Neuronal stem cell (in vitro differentiated cells): ENCODE data around the gene SERINC3.

Experiments
- DNase-seq: peaks from one replicate; pipeline ENCODE4 v3.0.0-alpha.2; 2013; ENCODE audit warnings: low spot score
- H2AFZ ChIP-seq: one replicate; pipeline ENCODE4 v1.6.1; 2013; ENCODE audit warnings: mild to moderate bottlenecking, low read length, inconsistent platforms
- H2AK5ac ChIP-seq: 2 replicates; pipeline ENCODE4 v1.6.1; 2013; ENCODE audit warnings: low read depth, mild to moderate bottlenecking, inconsistent platforms, low read length, moderate library complexity, mixed read lengths
- H2BK120ac ChIP-seq: 2 replicates; pipeline ENCODE4 v1.6.1; 2013; ENCODE audit warnings: low read depth, mild to moderate bottlenecking, inconsistent platforms, low read length, moderate library complexity, mixed read lengths
- H2BK12ac ChIP-seq: one replicate; pipeline ENCODE4 v1.6.1; 2013; ENCODE audit warnings: low read length, inconsistent platforms
- H2BK15ac ChIP-seq: 2 replicates; pipeline ENCODE4 v1.6.1; 2013; ENCODE audit warnings: mild to moderate bottlenecking, low read length, inconsistent platforms, mixed read lengths
- H2BK5ac ChIP-seq: one replicate; pipeline ENCODE4 v1.6.1; 2013; ENCODE audit warnings: inconsistent platforms, mild to moderate bottlenecking, low read length, moderate library complexity
- H3K14ac ChIP-seq: one replicate; pipeline ENCODE4 v1.6.1; 2013; ENCODE audit warnings: low read length, inconsistent platforms
- H3K18ac ChIP-seq: 2 replicates; pipeline ENCODE4 v1.6.1; 2013; ENCODE audit warnings: low read length, inconsistent platforms
- H3K23ac ChIP-seq: 2 replicates; pipeline ENCODE4 v1.6.1; 2013; ENCODE audit warnings: low read depth, mild to moderate bottlenecking, mixed read lengths, low read length, inconsistent platforms; ENCODE audit not compliant: poor library complexity
- H3K27ac ChIP-seq: replicated peaks from 3 replicates; pipeline ENCODE4 v1.5.1; 2013; ENCODE audit warnings: low read length, inconsistent platforms
- H3K27me3 ChIP-seq, 3 experiments: 2 replicates each; pipeline ENCODE4 v1.6.1; 2013; ENCODE audit warnings: low read length in 3 of 3, mild to moderate bottlenecking in 2 of 3, inconsistent platforms in 1 of 3, low read depth in 1 of 3, mixed read lengths in 1 of 3, moderate library complexity in 1 of 3; ENCODE audit not compliant: control insufficient read depth in 3 of 3, insufficient read depth in 3 of 3
- H3K36me3 ChIP-seq, 2 donors: replicated peaks in 1 of 2; 2 replicates each; pipeline ENCODE4 v1.6.1; 2013; ENCODE audit warnings: low read length in 2 of 2; ENCODE audit not compliant: control insufficient read depth in 2 of 2, insufficient read depth in 2 of 2
- H3K4ac ChIP-seq: 2 replicates; pipeline ENCODE4 v1.6.1; 2013; ENCODE audit warnings: inconsistent platforms, mild to moderate bottlenecking, low read length, moderate library complexity
- H3K4me1 ChIP-seq, 2 donors: 1 replicate in 1 of 2; 2 replicates in 1 of 2; pipeline ENCODE4 v1.6.1; 2013; ENCODE audit warnings: low read length in 2 of 2, low read depth in 1 of 2; ENCODE audit not compliant: control insufficient read depth in 2 of 2, insufficient read depth in 1 of 2
- H3K4me2 ChIP-seq: one replicate; pipeline ENCODE4 v1.6.1; 2013; ENCODE audit warnings: mild to moderate bottlenecking, low read length, inconsistent platforms; ENCODE audit not compliant: insufficient read depth, poor library complexity, severe bottlenecking
- H3K4me3 ChIP-seq, 2 donors: 2 replicates each; pipeline ENCODE4 v1.5.1; 2013; ENCODE audit warnings: low read length in 2 of 2, mild to moderate bottlenecking in 2 of 2, inconsistent platforms in 1 of 2, moderate library complexity in 1 of 2
- H3K79me1 ChIP-seq: one replicate; pipeline ENCODE4 v1.6.1; 2013; ENCODE audit warnings: low read depth, mild to moderate bottlenecking, inconsistent platforms, low read length, moderate library complexity
- H3K9ac ChIP-seq: one replicate; pipeline ENCODE4 v1.6.1; 2013; ENCODE audit warnings: mild to moderate bottlenecking, low read depth, low read length, inconsistent platforms; ENCODE audit not compliant: poor library complexity
- H3K9me3 ChIP-seq, 2 donors: replicated peaks in 1 of 2; 2 replicates each; pipeline versions ENCODE3 to v1.6.1; 2013; ENCODE audit warnings: low read length in 2 of 2, mild to moderate bottlenecking in 2 of 2, inconsistent platforms in 1 of 2, low read depth in 1 of 2, mixed read lengths in 1 of 2, moderate library complexity in 1 of 2; ENCODE audit not compliant: control insufficient read depth in 2 of 2, insufficient read depth in 1 of 2
- H4K8ac ChIP-seq: one replicate; pipeline ENCODE4 v1.6.1; 2013; ENCODE audit warnings: low read depth, mild to moderate bottlenecking, inconsistent platforms, low read length, moderate library complexity
- H4K91ac ChIP-seq: one replicate; pipeline ENCODE4 v1.6.1; 2013; ENCODE audit warnings: low read length, low read depth, mild to moderate bottlenecking, inconsistent platforms; ENCODE audit not compliant: poor library complexity
- WGBS, 2 donors: extraction: QIAGEN DNeasy Blood & Tissue Kit; methylation state at CpG; one replicate each; pipeline ENCODE4 v1.1.7; 2013; ENCODE audit warnings: missing lambda C conversion rate in 2 of 2, mixed read lengths in 1 of 2; ENCODE audit not compliant: insufficient read length in 2 of 2, insufficient replicate concordance in 1 of 2; ENCODE audit errors: extremely low coverage in 2 of 2; 5-methylcytosine and 5-hydroxymethylcytosine counted together

Gene SERINC3

GRCh38 chr20:44461142-44461802 is 60.6 kb downstream of the SERINC3 start:
- Histone ChIP-seq H2AFZ (no peak overlapping the region), H3K79me1 (no peaks in the 10 kb centered on the region), H3K36me3 (no peaks in the 10 kb centered on the region), H3K4me3 (no peak overlapping the region), H4K8ac (no peak overlapping the region), H3K9me3 (no peaks in the 10 kb centered on the region), H4K91ac (no peak overlapping the region), H3K4me2 (no peak overlapping the region), H2BK12ac (no peak overlapping the region), H3K4me1 (no peaks in the 10 kb centered on the region), H3K14ac (no peak overlapping the region), H3K4ac (no peak overlapping the region), H3K27me3 (peaks cover 0 to 7% (median 0%) of the 10 kb centered on the region in 3 experiments), H2AK5ac (no peak overlapping the region), H3K27ac (no peak overlapping the region), H3K18ac (no peak overlapping the region), H2BK120ac (no peak overlapping the region), H2BK15ac (no peak overlapping the region), H2BK5ac (no peak overlapping the region), H3K23ac (no peak overlapping the region), H3K9ac (no peak overlapping the region)
- no CpG with 5 or more reads among the region's 6 CpGs for WGBS, 2 donors
- DNase-seq, result no peak

DNA sequence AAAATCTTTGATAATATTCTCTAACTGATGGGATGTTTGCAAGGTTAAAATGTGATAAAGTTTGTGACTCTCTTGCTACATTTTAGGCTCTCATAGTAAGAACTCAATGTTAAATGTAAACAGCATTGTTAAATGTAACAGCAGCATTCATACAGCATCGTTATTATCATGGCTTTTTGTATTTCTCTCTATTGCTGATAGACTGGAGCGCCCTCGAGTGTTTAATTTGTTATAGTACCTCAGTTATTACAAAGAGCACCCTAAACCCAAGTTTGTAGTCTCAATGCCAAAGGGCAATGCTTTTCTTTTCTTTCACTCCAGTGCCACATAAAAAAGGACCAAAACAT is 61.1 kb downstream of the SERINC3 start:
- H3K27me3 ChIP-seq, result peaks cover 0 to 7% (median 0%) of the 10 kb centered on the region in 3 experiments
- no peak overlapping the region for H3K18ac ChIP-seq
- H3K4me2 ChIP-seq, result no peak overlapping the region
- no peak overlapping the region for H3K23ac ChIP-seq
- no peak overlapping the region for H2BK120ac ChIP-seq
- no peaks in the 10 kb centered on the region for H3K79me1 ChIP-seq
- H2BK15ac ChIP-seq, result no peak overlapping the region
- H2AK5ac ChIP-seq, result no peak overlapping the region
- no peak overlapping the region for H3K4me3 ChIP-seq
- no peaks in the 10 kb centered on the region for H3K36me3 ChIP-seq
- DNase-seq, result no peak
- H4K8ac ChIP-seq, result no peak overlapping the region
- no peak overlapping the region for H3K14ac ChIP-seq
- H3K9me3 ChIP-seq, result no peaks in the 10 kb centered on the region
- no peak overlapping the region for H3K27ac ChIP-seq
- no peak overlapping the region for H2BK12ac ChIP-seq
- H4K91ac ChIP-seq, result no peak overlapping the region
- no peak overlapping the region for H2AFZ ChIP-seq
- no peaks in the 10 kb centered on the region for H3K4me1 ChIP-seq
- H2BK5ac ChIP-seq, result no peak overlapping the region
- no CpG with 5 or more reads among the region's 3 CpGs for WGBS, 2 donors
- H3K9ac ChIP-seq, result no peak overlapping the region
- no peak overlapping the region for H3K4ac ChIP-seq

- H3K4me1 ChIP-seq, result no peaks in the 10 kb centered on the region
- no peak overlapping the region for H2BK15ac ChIP-seq
- no peak overlapping the region for H3K4ac ChIP-seq
- H3K4me2 ChIP-seq, result no peak overlapping the region
- H2BK5ac ChIP-seq, result no peak overlapping the region
- no peaks in the 10 kb centered on the region for H3K36me3 ChIP-seq
- no peak overlapping the region for H3K23ac ChIP-seq
- H3K9me3 ChIP-seq, result no peaks in the 10 kb centered on the region
- no peaks in the 10 kb centered on the region for H3K27me3 ChIP-seq
- H2BK120ac ChIP-seq, result no peak overlapping the region
- no peaks in the 10 kb centered on the region for H3K79me1 ChIP-seq
- no peak overlapping the region for H4K91ac ChIP-seq
- no peak overlapping the region for H3K9ac ChIP-seq
- H3K27ac ChIP-seq, result no peak overlapping the region
- H2AFZ ChIP-seq, result no peak overlapping the region
- H4K8ac ChIP-seq, result no peak overlapping the region
- H3K14ac ChIP-seq, result no peak overlapping the region
- no peak overlapping the region for H2BK12ac ChIP-seq
- DNase-seq, result no peak
- no CpG with 5 or more reads among the region's 2 CpGs for WGBS, 2 donors
- no peak overlapping the region for H3K18ac ChIP-seq
- H3K4me3 ChIP-seq, result no peak overlapping the region
- H2AK5ac ChIP-seq, result no peak overlapping the region
Observed at GRCh38 chr20:44459271-44459670, 62.6 kb downstream of the SERINC3 start.

DNA sequence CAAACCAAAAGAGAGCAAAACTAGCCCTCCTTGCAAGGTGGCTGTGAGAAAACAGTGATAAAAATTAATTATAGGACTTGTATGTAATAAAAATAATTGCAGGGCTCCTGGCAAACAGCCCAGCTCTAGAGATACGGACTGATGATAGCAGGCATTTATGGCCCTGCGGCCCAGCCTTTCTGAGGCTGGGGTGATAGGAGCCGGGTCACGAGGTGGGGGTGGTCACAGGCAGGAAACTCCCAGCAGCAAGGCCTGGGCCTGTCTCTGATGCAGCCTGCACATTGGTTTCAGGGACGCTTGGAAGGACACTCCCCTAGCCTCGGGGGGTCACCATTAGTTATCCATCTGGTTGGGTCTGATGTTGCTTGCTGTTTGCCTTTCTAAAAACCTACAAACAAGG is 64.9 kb downstream of the SERINC3 start:
- no peaks in the 10 kb centered on the region for H3K9me3 ChIP-seq
- no peak overlapping the region for H3K4ac ChIP-seq
- no peak overlapping the region for H2AK5ac ChIP-seq
- no peak overlapping the region for H3K18ac ChIP-seq
- no peak overlapping the region for H3K4me2 ChIP-seq
- H2AFZ ChIP-seq, result no peak overlapping the region
- no peak overlapping the region for H3K4me3 ChIP-seq
- no peak overlapping the region for H3K14ac ChIP-seq
- no CpG with 5 or more reads among the region's 6 CpGs for WGBS, 2 donors
- no peak overlapping the region for H3K23ac ChIP-seq
- no peaks in the 10 kb centered on the region for H3K27me3 ChIP-seq
- no peak overlapping the region for H3K9ac ChIP-seq
- H3K36me3 ChIP-seq, result no peaks in the 10 kb centered on the region
- no peak overlapping the region for H2BK15ac ChIP-seq
- H3K4me1 ChIP-seq, result no peaks in the 10 kb centered on the region
- H3K27ac ChIP-seq, result no peak overlapping the region
- H4K8ac ChIP-seq, result no peak overlapping the region
- H2BK120ac ChIP-seq, result no peak overlapping the region
- H2BK12ac ChIP-seq, result no peak overlapping the region
- no peak overlapping the region for H4K91ac ChIP-seq
- no peak overlapping the region for H2BK5ac ChIP-seq
- no peaks in the 10 kb centered on the region for H3K79me1 ChIP-seq
- no peak for DNase-seq
